Astrocyte (in vitro differentiated cells and primary cell): ENCODE measurements around the gene ADH6. TPM values are rescaled to one million over a fixed set of nuclear protein-coding genes. Genes with fewer than 3 reads are reported as not detected.
A peak's percentile ranks its signal among the peaks of the same experiment; 100 is the strongest.

ENCODE experiments used
- DNase-seq: peaks from one replicate; pipeline ENCODE4 v3.0.0-alpha.2; 2010; ENCODE audit warnings: low read depth
- FAIRE-seq: peaks from 2 replicates; lab custom pipeline; 2011; peaks lifted over from hg19 to GRCh38; lab: Jason Lieb, UNC
- H2AFZ ChIP-seq: 2 replicates; pipeline ENCODE4 v1.6.0; 2012; ENCODE audit warnings: low read depth, low read length, inconsistent platforms
- H3K27ac ChIP-seq: 2 replicates; pipeline ENCODE4 v1.5.1; 2011; ENCODE audit warnings: low read depth, low read length, inconsistent platforms
- H3K27me3 ChIP-seq: 2 replicates; pipeline ENCODE4 v1.6.0; 2011; ENCODE audit warnings: low read length, inconsistent platforms; ENCODE audit not compliant: insufficient read depth
- H3K36me3 ChIP-seq: 2 replicates; pipeline ENCODE4 v1.5.1; 2011; ENCODE audit warnings: low read length, inconsistent platforms; ENCODE audit not compliant: insufficient read depth
- H3K4me1 ChIP-seq: 2 replicates; pipeline ENCODE4 v1.5.1; 2011; ENCODE audit warnings: low read length, inconsistent platforms; ENCODE audit not compliant: insufficient read depth
- H3K4me2 ChIP-seq: 2 replicates; pipeline ENCODE4 v1.6.0; 2012; ENCODE audit warnings: low read length, inconsistent platforms
- H3K4me3 ChIP-seq: 2 replicates; pipeline ENCODE4 v1.5.1; 2011; ENCODE audit warnings: low read depth, mild to moderate bottlenecking, low read length, inconsistent platforms; ENCODE audit not compliant: insufficient read depth
- H3K79me2 ChIP-seq: 2 replicates; pipeline ENCODE4 v1.6.0; 2012; ENCODE audit warnings: mild to moderate bottlenecking, low read length, inconsistent platforms; ENCODE audit not compliant: insufficient read depth
- H3K9ac ChIP-seq: 2 replicates; pipeline ENCODE4 v1.6.0; 2012; ENCODE audit warnings: mild to moderate bottlenecking, low read length, inconsistent platforms
- H3K9me3 ChIP-seq: 2 replicates; pipeline ENCODE4 v1.5.1; 2012; ENCODE audit warnings: low read depth, mild to moderate bottlenecking, low read length, inconsistent platforms; ENCODE audit not compliant: insufficient read depth
- H4K20me1 ChIP-seq: 2 replicates; pipeline ENCODE4 v1.6.0; 2012; ENCODE audit warnings: low read length, inconsistent platforms; ENCODE audit not compliant: insufficient read depth
- H3K27ac Mint-ChIP-seq: one replicate; pipeline ENCODE4 v1.8.0; 2021; ENCODE audit warnings: mild to moderate bottlenecking, mixed read lengths; ENCODE audit not compliant: unreplicated experiment
- H3K27me3 Mint-ChIP-seq: one replicate; pipeline ENCODE4 v1.8.0; 2021; ENCODE audit warnings: low read depth, mixed read lengths; ENCODE audit not compliant: unreplicated experiment
- H3K36me3 Mint-ChIP-seq: one replicate; pipeline ENCODE4 v1.8.0; 2021; ENCODE audit warnings: low read depth, mixed read lengths; ENCODE audit not compliant: unreplicated experiment
- H3K4me1 Mint-ChIP-seq: one replicate; pipeline ENCODE4 v1.8.0; 2021; ENCODE audit warnings: low read depth, mixed read lengths; ENCODE audit not compliant: unreplicated experiment
- H3K4me3 Mint-ChIP-seq: one replicate; pipeline ENCODE4 v1.8.0; 2021; ENCODE audit warnings: mild to moderate bottlenecking, moderate library complexity, mixed read lengths; ENCODE audit not compliant: unreplicated experiment
- H3K9me3 Mint-ChIP-seq: one replicate; pipeline ENCODE4 v1.8.0; 2021; ENCODE audit warnings: mild to moderate bottlenecking, mixed read lengths; ENCODE audit not compliant: unreplicated experiment
- CTCF ChIP-seq: IDR thresholded peaks from 2 replicates; pipeline ENCODE4 v1.5.1; 2011; ENCODE audit warnings: low read depth, mild to moderate bottlenecking, inconsistent platforms, low read length, moderate library complexity; ENCODE audit not compliant: insufficient read depth
- EZH2 ChIP-seq: IDR thresholded peaks from 2 replicates; pipeline ENCODE4 v1.6.1; 2012; ENCODE audit warnings: mild to moderate bottlenecking, low read length, inconsistent platforms; ENCODE audit not compliant: insufficient read depth
- total RNA-seq: library from RNA; stranded (reverse); gene quantifications from 2 replicates; pipeline ENCODE4 v1.2.1, GENCODE V29; 2021

Gene ADH6
- total RNA-seq, 1 donor from 2014 or later, result not detected

- H3K4me3 ChIP-seq, result no peak overlapping the region
- FAIRE-seq (no peak), DNase-seq (no peak)
- Mint-ChIP-seq H3K4me1 (peaks cover 8% of the 10 kb centered on the region), H3K27ac (no peak overlapping the region), H3K9me3 (no peaks in the 10 kb centered on the region), H3K27me3 (no peaks in the 10 kb centered on the region), H3K36me3 (no peaks in the 10 kb centered on the region), H3K4me3 (no peak overlapping the region)
- TF ChIP-seq CTCF (no peak), EZH2 (no peak)
- H3K79me2 ChIP-seq, result no peaks in the 10 kb centered on the region
- H3K36me3 ChIP-seq, result no peaks in the 10 kb centered on the region
- no peak overlapping the region for H3K27ac ChIP-seq
- H2AFZ ChIP-seq, result no peak overlapping the region
- H3K9ac ChIP-seq, result no peak overlapping the region
- no peaks in the 10 kb centered on the region for H3K9me3 ChIP-seq
- no peaks in the 10 kb centered on the region for H3K27me3 ChIP-seq
- no peak overlapping the region for H3K4me2 ChIP-seq
- no peaks in the 10 kb centered on the region for H3K4me1 ChIP-seq
- H4K20me1 ChIP-seq, result no peaks in the 10 kb centered on the region
Observed at GRCh38 chr4:99208719-99209075, 10.3 kb downstream of the ADH6 start.

GRCh38 chr4:99207911-99208718 is 10.9 kb downstream of the ADH6 start:
- Histone ChIP-seq H3K4me2 (no peak overlapping the region), H3K27ac (no peak overlapping the region), H3K4me1 (no peaks in the 10 kb centered on the region), H3K4me3 (no peak overlapping the region), H3K79me2 (no peaks in the 10 kb centered on the region), H3K9me3 (no peaks in the 10 kb centered on the region), H3K9ac (no peak overlapping the region), H2AFZ (no peak overlapping the region), H4K20me1 (no peaks in the 10 kb centered on the region), H3K27me3 (no peaks in the 10 kb centered on the region), H3K36me3 (no peaks in the 10 kb centered on the region)
- DNase-seq, result peak; percentile 55
- H3K4me3 Mint-ChIP-seq, result no peak overlapping the region
- no peaks in the 10 kb centered on the region for H3K9me3 Mint-ChIP-seq
- no peaks in the 10 kb centered on the region for H3K27me3 Mint-ChIP-seq
- no peak for FAIRE-seq
- peaks cover 8% of the 10 kb centered on the region for H3K4me1 Mint-ChIP-seq
- TF ChIP-seq CTCF, result no peak
- TF ChIP-seq EZH2, result no peak
- no peak overlapping the region for H3K27ac Mint-ChIP-seq
- no peaks in the 10 kb centered on the region for H3K36me3 Mint-ChIP-seq

GRCh38 chr4:99207069-99207743 is 11.8 kb downstream of the ADH6 start:
- TF ChIP-seq CTCF (no peak), EZH2 (no peak)
- Mint-ChIP-seq H3K9me3 (no peaks in the 10 kb centered on the region), H3K4me1 (peaks cover 8% of the 10 kb centered on the region), H3K36me3 (no peaks in the 10 kb centered on the region), H3K27me3 (no peaks in the 10 kb centered on the region), H3K27ac (no peak overlapping the region), H3K4me3 (no peak overlapping the region)
- Histone ChIP-seq H3K27ac (no peak overlapping the region), H3K27me3 (no peaks in the 10 kb centered on the region), H4K20me1 (no peaks in the 10 kb centered on the region), H3K9ac (no peak overlapping the region), H2AFZ (no peak overlapping the region), H3K4me1 (no peaks in the 10 kb centered on the region), H3K9me3 (no peaks in the 10 kb centered on the region), H3K79me2 (no peaks in the 10 kb centered on the region), H3K36me3 (no peaks in the 10 kb centered on the region), H3K4me3 (no peak overlapping the region), H3K4me2 (no peak overlapping the region)
- FAIRE-seq, result no peak
- DNase-seq, result no peak
